ENCODE results near the gene FGF18.

FGF18 gene

DNA sequence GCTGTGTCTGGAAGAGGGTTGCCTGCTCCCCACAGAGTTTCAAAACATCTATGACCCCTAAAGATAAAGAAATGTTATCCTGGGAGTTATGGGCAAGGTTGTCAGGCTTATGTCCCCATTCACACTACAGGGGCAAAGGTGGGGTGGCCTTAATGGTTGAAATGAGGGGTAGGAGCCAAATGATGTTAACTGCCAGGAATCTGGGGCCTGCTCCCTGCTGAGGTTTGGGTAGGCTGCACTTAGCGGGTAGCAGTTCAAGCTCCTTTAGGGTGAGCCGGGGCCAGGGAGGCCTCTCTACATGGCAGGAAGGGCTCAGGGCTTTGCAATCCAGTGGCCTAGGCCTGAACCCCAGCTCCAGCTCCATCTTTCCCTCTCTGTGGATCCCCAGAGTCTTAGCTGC lies 3.0 kb downstream of the FGF18 start:
- no peak for DNase-seq (ENCODE audit: low read depth in 3 of 3, low spot score in 1 of 3)

DNA sequence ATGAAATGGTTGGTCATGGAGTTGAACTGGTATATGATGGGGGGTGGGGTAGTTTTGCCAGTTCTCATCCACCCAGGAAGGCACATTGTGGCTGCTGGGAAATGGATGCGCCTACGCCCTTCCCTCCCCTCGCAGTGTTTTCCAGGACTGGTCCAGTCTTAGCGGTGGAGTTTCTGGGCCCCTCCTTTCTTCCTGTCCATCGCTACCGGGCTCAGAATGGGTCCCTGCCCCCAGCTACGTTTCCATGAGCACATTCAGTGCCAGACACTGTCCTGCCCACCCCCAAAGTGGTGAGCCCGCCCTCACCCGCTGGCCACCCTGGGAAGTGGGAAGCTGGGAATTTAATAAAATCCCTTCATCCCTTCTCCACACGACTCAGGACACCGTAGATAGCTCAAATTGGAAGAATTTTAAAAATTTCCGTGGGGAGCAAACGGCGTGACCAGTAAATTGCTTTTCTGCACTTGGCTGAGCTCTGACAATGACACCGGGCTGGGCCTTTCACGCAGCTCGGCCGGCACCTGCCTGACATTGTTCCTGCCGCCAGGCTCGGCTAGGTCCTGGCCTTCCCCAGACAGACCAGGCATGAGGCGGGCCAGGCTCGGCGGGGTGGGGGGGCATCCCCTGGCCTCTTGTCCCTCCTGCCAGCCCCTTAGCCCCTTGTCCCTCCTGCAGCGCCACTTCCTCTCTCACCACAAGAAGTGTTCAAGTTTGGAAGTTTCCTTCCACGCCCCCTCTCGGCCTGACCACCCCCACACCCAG lies 3.6 kb downstream of the FGF18 start:
- DNase-seq (ENCODE audit: low read depth in 3 of 3, low spot score in 1 of 3): no peak

DNA sequence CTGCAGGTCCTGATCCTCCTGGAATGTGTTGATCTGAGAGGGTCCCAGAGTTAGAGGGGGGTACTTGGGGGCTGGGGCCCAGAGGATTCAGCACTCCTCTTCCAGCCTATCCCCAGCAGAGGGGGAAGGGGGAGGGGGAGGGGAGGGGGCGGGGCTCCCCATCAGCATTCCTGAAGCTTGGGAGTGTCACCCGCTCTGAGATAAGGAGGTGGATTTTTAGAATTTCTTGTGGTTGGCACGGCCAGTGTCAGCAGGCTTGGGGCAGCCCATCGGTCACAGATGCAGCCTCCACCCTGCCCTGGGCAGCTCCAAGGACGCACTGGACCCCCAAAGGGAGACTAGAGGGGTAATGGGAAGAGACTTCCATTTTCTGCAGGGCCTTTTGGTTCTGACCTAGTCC lies 5.3 kb downstream of the FGF18 start:
- no peak for DNase-seq (ENCODE audit: low read depth in 3 of 3, low spot score in 1 of 3)

DNA sequence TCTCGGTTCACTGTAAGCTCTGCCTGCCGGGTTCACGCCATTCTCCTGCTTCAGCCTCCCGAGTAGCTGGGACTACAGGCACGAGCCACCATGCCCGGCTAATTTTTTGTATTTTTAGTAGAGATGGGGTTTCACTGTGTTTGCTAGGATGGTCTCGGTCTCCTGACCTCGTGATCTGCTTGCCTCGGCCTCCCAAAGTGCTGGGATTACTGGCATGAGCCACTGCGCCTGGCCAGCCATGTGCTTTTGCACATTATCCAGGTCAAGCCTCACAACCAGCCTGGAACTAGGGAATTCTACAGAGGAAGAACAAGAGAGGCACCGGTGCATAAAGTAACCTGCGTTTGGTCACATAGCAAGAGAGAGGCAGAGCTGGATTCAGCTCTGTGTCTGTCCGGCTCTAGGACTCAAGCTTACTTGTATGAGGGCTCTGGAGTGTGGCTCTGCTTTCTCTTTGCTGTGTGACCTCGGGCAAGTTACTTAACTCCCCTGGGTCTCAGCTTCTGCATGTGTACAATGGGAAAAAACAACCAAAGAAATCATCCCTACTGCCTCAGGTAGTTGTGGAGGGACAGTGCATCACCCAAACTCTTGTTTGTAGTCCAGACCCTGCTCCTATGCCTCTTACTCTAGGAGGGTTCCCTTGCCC lies 6.3 kb downstream of the FGF18 start:
- DNase-seq (ENCODE audit: low read depth in 3 of 3, low spot score in 1 of 3): no peak

DNA sequence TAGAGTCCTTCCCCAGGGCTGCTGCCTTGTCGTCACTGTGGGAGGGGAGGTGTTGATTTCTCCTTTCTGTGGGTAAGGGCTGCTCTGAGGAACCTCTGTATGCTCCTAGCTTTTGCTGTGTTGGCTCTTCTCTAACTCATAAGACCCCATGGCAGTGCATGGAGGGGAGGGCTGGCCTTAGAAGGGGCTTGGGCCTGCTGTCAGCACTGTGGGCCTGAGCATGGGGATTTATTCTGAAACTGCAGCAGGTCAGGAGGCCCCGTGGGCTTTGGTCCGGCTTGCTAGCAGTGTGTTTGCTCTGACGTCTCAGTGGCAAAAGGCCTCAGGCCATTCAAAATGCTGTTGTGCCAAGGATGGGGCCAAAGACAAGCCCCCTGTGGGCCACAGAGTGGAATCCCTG lies 6.8 kb downstream of the FGF18 start:
- no peak for DNase-seq (ENCODE audit: low read depth in 3 of 3, low spot score in 1 of 3)

DNA sequence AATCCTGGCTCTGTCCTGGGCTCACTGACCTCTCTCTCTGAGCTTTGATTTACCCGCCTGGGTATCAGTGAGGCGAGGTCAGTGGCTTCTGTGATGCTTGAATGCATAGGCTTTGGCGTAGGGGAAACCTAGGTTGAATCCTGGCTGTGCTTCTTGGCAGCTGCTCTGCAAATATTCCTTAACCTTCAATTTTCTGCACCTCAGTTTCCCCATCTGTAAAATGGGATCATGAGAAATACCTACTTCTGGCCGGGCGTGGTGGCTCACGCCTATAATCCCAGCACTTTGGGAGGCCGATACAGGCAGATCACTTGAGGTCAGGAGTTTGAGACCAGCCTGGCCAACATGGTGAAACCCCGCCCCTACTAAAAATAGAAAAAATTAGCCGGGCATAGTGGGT lies 7.2 kb downstream of the FGF18 start:
- DNase-seq (ENCODE audit: low read depth in 3 of 3, low spot score in 1 of 3): no peak

DNA sequence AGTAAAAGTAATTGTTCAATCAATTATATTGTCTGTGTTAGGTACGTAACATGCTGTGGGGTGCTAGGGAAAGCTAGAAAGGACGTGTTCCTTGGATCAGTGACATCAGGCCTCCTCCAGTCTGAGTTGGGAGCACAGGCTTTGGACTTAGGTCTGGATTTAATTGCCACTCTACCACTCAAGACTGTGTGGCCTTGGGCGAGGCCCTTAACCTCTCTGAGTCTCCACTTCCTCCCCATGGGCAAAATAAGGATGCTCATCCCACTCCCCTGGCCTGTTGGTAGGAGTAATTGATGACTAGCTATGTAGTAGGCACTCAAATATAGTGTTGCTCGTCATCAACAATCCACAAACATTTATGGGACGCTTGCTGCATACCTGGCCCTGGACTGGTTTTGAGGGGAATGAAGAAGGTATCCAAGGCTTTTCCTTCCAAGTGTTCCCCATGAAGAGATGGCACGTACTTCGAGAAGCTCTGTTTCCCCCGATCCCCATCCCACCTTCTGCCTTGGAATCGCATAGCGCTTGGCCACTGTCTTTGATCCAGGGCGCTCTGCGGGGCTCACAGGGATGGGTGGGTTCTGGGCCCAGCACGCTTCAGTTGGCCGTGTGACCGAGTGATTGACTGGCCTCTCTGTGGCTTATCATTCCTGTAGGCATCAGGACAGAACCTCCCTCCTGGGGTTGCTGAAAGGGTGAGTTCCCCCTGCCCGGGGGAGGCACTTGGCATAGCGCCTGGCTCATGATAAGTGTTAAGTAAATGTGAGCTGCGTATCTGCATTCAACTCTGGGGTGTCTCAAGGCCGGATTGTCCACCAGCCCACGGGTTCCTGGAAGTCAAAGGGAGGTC lies 8.1 kb downstream of the FGF18 start:
- no peak for DNase-seq (ENCODE audit: low read depth in 3 of 3, low spot score in 1 of 3)

DNA sequence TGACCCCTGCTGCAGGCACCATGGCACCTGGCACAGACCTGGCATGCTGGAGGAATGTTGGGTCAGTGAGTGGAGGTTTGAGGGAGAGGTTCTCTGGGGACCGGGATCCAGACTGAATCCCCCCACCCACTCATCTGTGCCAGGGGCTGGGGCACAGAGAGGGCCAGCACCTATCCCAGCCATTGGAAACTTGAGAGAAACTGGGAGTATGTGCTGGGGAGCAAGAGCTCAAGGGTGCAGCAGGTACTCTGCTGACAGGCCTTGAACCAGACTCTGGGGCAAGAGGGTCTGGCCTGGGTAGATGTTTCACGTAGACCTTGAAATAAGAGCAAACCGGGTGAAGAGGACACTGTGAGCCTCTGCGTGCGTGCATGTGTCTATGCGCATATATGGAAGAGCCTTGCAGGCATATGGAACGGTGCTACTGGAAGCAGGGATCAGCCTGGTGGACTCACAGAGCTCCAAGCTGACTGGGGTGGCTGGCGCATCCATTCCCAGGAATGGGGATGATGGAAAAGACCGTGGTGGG lies 8.8 kb downstream of the FGF18 start:
- no peak for DNase-seq (ENCODE audit: low read depth in 3 of 3, low spot score in 1 of 3)

DNA sequence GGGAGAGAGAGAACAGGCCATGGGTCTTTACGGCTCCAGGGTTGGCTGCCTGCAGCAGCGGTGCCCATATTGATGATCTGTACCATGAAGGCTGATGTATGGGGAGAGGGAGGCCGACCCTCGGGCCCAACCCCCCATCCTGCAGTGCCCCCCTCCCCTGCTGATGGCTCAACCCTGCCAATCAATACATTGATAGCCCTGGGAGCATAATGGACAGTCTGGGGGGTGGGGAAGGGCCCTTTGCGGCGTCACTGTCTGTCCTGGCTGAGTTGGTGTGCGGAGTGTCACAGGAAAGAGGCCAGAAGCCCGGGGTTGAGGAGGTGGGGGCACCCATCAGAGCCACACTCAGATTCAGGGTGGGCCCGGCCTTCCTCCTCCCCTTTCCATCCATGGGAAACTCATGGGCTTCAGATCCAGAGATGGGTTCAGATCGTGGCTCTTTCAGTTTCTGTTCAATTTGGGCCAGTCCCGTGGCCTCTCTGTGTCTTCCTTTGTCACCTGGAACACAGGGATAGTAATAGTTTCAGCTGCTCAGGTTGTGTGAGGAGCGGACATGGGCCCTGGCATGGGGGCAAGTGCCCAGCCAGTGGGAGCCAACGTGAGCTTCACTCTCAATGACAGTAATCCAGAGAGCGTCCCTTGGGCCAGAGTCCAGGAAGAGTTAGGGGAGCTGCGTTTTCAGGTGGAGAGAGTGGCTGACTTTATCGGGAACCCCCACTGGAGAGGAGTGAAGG lies 9.5 kb downstream of the FGF18 start:
- no peak for DNase-seq (ENCODE audit: low read depth in 3 of 3, low spot score in 1 of 3)

DNA sequence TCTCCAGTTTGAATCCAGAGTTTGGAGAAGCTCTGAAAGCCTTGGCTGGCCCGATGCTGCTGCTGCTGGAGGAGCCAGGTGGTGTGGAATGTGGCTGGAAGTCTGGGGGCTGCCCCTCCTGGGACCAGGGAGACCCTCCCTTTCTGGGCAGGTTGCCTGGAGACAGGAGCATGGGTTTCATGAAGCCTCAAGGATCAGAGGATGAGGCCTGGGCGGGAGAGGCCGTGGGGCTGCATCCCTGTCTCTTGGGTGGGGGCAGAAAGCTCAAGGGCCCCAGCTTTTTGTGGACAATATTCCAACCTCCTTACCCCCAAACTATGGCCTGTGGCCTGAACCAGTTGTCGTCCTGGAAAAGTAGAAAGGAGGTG lies 10.1 kb downstream of the FGF18 start:
- DNase-seq (ENCODE audit: low read depth in 3 of 3, low spot score in 1 of 3): no peak

DNA sequence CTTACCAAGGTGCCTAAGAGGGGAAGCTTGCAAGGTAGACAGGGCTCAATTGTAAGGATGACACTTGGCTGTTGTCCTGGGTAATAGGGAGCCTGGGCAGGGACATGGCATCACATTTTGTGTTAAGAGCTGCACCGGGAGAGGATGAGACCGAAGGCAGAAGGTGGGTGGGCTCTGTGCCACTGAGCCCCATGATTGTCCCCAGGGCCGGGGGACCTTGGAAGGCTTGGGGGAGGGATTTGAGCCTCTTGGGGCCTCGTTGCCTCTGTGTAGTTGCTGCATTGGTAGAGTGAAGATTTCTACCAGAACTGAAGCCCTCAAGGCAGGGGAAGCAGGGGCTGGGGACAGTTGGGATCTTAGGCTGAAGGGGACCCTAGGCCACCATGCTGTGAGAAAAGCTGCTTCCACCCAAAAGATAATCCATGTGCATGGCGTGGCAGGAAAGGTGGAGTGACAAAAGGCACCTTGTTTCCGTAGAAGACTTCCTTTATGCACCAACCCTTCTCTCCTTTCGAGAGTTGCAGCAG lies 11.9 kb downstream of the FGF18 start:
- no peak for DNase-seq (ENCODE audit: low read depth in 3 of 3, low spot score in 1 of 3)

DNA sequence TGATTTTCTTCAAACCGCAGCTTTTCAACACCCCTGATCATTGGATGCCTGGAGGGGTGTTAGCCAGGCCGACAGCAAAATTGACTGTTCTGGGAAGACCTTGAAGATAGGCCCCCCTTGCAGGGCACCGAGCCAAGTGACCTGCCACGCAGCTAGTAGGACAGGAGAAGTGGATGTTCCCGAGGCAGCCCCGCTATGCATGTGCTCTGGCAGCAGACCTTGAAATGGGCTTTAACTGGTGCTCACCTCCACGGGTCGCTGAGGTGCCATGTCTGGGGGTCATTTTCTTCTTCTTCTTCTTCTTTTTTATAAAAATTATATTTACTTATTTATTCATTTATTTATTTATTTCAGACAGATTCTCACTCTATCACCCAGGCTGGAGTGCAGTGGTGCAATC lies 12.6 kb downstream of the FGF18 start:
- DNase-seq (ENCODE audit: low read depth in 3 of 3, low spot score in 1 of 3): no peak

DNA sequence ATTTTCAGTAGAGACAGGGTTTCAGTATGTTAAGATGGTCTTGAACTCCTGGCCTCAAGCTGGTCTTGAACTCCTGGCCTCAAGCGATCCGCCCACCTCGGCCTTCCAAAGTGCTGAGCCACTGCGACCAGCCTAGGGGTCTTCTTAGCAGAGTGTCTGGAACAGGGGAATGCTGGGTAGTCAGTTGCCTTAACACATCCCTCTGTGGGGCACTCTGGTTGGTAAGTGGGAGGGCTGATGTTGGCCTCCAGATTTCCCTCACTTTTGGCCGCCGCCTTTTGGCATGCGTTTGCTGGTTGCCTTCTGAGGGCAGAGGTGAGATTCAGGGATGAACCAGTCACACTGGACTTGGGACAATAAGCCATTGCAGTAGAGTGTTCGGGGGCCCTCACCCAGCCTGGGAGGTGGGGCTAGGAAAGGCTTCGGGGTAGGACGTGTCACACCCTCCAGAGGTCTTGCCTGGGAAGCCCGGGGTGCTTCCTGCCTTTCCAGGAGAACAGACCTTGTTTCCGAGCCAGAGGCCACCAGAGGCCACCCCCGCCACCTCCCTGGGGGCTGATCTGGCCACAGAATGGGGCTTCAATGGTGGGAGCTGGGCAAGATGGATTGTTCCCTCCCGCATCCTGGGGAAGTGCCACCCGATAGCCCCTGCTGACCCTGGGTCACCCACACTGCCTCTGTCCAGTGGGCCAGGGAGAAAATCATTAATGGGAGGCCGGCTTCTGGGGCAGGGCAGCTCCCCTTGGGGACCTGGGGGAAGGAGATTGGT lies 13.3 kb downstream of the FGF18 start:
- no peak for DNase-seq (ENCODE audit: low read depth in 3 of 3, low spot score in 1 of 3)

DNA sequence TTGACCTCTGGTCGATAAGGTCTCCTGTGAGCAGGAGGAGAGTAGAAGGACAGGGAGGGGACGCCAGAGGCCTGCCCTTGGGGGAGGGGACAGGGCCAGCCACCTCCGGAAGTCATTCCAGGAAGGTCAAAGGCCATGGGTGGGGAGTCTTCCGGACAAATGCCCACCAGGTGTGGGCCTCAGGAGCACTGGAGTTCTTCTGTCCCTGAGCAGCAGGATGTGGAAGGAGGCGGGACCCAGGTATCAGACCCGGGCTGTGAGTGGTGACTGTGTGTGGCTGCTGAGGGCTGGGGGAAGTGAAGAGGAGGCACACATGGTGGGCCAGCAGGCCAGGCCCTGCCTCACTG lies 13.9 kb downstream of the FGF18 start:
- no peak for DNase-seq (ENCODE audit: low read depth in 3 of 3, low spot score in 1 of 3)

DNA sequence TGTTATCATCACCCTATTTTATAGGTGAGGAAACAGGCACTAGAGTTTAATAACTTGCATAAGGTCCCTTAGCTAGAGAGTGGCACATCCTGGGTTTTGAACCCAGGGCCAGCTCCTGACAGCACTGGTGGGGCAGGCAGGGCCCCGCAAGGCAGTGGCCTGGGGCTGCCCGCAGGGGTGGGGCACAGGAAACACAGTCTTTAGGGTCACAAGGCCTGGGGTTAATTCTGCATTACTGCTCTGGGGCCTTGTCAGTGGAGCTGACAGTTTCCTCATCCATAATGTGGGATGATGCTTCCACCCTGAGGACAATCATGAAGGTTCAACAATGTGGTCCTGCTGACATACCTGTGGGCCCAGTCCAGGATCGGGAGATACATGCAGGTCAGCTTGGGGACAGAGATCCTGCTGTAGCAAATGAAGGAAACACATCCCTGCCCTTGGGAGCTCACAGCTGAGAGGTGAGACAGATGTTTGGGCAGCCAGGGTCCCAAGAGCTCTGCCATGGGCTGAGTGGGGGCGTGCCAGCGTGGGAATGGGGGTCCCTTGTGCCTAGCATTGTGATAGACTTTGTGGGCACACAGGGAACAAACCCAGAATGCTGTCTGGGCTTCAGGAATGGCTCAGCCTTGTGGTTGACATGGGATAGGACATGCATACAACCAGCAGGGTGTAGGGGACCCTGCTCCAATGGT lies 14.7 kb downstream of the FGF18 start:
- DNase-seq (ENCODE audit: low read depth in 3 of 3, low spot score in 1 of 3): no peak

DNA sequence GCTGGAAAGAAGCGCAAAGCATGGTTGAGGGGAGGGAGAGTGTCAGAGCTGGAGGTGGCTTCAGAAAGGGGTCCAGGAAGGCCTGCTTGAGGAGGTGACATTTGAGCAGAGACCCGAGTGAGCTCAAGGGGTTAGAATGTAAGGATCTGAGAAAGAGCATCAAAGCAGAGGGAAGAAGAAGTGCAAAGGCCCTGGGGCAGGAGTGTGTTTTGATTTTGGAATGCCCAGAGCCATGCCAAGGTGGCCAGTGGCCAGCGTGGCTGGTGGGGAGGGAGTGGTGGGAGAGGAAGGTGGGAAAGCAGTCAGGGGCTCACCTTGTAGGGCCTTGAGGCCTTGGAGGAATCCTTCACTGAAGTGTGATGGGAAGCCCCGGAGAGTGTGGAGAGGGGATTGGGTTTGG lies 15.4 kb downstream of the FGF18 start:
- no peak for DNase-seq (ENCODE audit: low read depth in 3 of 3, low spot score in 1 of 3)

DNA sequence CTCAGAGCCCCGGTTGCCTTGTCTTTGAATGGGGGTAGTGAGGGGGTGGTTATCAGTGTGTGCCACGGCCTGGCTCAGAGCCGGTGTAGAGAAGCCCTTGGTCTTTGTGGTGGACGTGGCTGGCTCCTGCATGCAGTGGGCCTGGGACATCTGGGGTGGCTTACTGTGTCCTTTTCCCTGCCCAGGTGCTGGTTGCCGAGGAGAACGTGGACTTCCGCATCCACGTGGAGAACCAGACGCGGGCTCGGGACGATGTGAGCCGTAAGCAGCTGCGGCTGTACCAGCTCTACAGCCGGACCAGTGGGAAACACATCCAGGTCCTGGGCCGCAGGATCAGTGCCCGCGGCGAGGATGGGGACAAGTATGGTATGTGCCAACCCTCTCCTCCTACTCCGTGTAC lies 16.5 kb downstream of the FGF18 start:
- no peak for DNase-seq (ENCODE audit: low read depth in 3 of 3, low spot score in 1 of 3)

DNA sequence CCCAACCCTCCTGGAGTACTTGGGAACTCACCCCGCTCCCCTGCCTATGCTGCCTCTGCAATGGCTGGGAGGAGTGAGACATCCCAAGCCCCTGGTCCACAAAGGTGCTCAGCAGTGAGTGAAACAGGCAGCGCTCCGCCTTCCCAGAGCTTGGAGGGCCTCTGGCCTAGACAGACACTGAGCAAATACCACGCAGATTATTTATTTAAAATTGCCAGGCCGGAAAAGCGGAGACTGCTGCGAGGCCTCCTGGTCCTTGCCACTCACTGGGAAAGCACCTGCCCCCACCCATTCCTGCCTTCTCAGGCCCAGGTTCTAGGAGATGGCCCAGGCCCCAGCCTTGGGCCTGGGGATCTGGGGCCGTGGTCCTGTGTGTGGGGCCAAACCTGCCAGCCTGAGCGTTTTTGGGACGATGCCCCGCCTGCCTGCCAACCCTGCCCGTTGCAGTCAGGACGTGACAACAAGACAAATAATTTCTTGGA lies 17.4 kb downstream of the FGF18 start:
- DNase-seq (ENCODE audit: low read depth in 3 of 3, low spot score in 1 of 3): no peak

DNA sequence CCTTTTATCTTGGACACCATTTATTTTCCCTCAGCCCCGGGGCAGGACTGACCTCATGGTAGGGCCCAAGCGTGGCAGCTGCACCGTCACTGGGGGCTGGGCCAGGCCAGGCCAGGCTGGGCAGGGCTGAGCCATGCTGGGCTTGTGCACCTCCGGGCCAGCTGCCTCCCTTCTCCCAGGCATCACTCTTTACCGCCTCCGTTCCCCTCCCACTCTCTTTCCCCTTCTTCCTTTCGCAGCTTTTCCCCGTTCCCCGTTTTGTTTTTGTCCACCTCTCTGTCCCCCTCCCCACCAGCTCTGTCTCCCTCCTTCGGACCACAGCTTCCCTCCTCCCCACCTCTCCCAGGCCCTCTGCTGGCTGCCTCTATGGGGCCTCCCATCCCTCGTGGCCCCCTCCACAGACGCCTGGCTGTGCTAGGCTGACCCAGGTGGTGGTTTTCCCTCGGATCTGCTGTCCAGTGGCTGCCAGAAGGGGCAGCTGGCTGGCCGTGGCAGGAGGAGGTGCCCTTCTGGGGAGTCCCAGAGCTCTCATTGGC lies 17.9 kb downstream of the FGF18 start:
- no peak for DNase-seq (ENCODE audit: low read depth in 3 of 3, low spot score in 1 of 3)
